CD4-positive, alpha-beta T cell (primary cell): Measurements from ENCODE around the gene LGI2. TPM values are rescaled to one million over a fixed set of nuclear protein-coding genes. Genes with fewer than 3 reads are reported as not detected.

Source experiments
- ATAC-seq: fragments of 200-7000 bp; cut with Tn5 transposase; one replicate; pipeline ENCODE4 v1.10.0; 2022; ENCODE audit warnings: mild to moderate bottlenecking; ENCODE audit not compliant: poor library complexity
- CTCF ChIA-PET: fragments of 350-600 bp; sonication (Branson Sonifier 250); formaldehyde crosslinking; loops from one replicate; lab custom pipeline; 2021; ENCODE audit warnings: antibody characterized with exemption, inconsistent platforms; lab: Charles Lee
- POLR2A ChIA-PET: fragments of 350-600 bp; sonication (Branson Sonifier 250); formaldehyde crosslinking; loops from one replicate; lab custom pipeline; 2021; ENCODE audit warnings: antibody characterized with exemption, inconsistent platforms; lab: Charles Lee
- DNase-seq, 14 experiments: peaks; one replicate each; pipeline ENCODE4 v3.0.0-alpha.2; 2013 to 2020; ENCODE audit warnings: mixed read lengths in 2 of 14
- H3K27ac ChIP-seq, 2 donors: one replicate each; pipeline versions ENCODE4 v1.5.1 to v1.7.0; 2013; ENCODE audit warnings: low read length in 2 of 2, low read depth in 1 of 2, mild to moderate bottlenecking in 1 of 2
- H3K27me3 ChIP-seq, 2 experiments: 1 replicate in 1 of 2; 2 replicates in 1 of 2; pipeline versions ENCODE4 v1.6.1 to v1.7.0; 2013; ENCODE audit warnings: low read length in 2 of 2, control low read depth in 1 of 2, mild to moderate bottlenecking in 1 of 2, moderate library complexity in 1 of 2; ENCODE audit not compliant: insufficient read depth in 2 of 2, control insufficient read depth in 1 of 2
- H3K36me3 ChIP-seq: one replicate; pipeline ENCODE4 v1.6.1; 2013; ENCODE audit warnings: low read length, control low read depth; ENCODE audit not compliant: insufficient read depth
- H3K4me1 ChIP-seq: one replicate; pipeline ENCODE4 v1.6.1; 2013; ENCODE audit warnings: low read length, control low read depth; ENCODE audit not compliant: insufficient read depth
- H3K4me3 ChIP-seq: one replicate; pipeline ENCODE4 v1.5.1; 2013; ENCODE audit warnings: mild to moderate bottlenecking, low read length, moderate library complexity
- H3K9me3 ChIP-seq, 2 experiments: 1 replicate in 1 of 2; 2 replicates in 1 of 2; pipeline versions ENCODE4 v1.6.1 to v1.7.0; 2013; ENCODE audit warnings: low read length in 2 of 2, mild to moderate bottlenecking in 2 of 2, control low read depth in 1 of 2, moderate library complexity in 1 of 2; ENCODE audit not compliant: control insufficient read depth in 1 of 2, insufficient read depth in 1 of 2
- H3K27ac Mint-ChIP-seq: one replicate; pipeline ENCODE4 v1.8.0; 2020; ENCODE audit warnings: mixed read lengths
- H3K27me3 Mint-ChIP-seq: one replicate; pipeline ENCODE4 v1.8.0; 2021; ENCODE audit warnings: mixed read lengths
- H3K36me3 Mint-ChIP-seq: one replicate; pipeline ENCODE4 v1.8.0; 2021; ENCODE audit warnings: low read depth, mixed read lengths
- H3K4me1 Mint-ChIP-seq: one replicate; pipeline ENCODE4 v1.8.0; 2021; ENCODE audit warnings: low read depth, mixed read lengths
- H3K4me3 Mint-ChIP-seq: one replicate; pipeline ENCODE4 v1.8.0; 2020; ENCODE audit warnings: mild to moderate bottlenecking, mixed read lengths
- H3K9me3 Mint-ChIP-seq: one replicate; pipeline ENCODE4 v1.8.0; 2020; ENCODE audit warnings: mixed read lengths
- CTCF ChIP-seq: fragments of 200-600 bp; IDR thresholded peaks from one replicate; pipeline ENCODE4 v1.8.0; 2022; ENCODE audit warnings: antibody characterized with exemption, mild to moderate bottlenecking
- intact Hi-C, 2 experiments: fragments of 100-400 bp; cut with DNase I in 1 of 2; cut with micrococcal nuclease in 1 of 2; formaldehyde crosslinking; loops; one replicate each; pipeline versions ENCODE4 v1.15.1 to v1.9.0; 2023 to 2025; cut with DNase I, micrococcal nuclease
- polyA plus RNA-seq, 2 donors: library from polyadenylated mRNA; unstranded; fragments of 120-200 nt; gene quantifications; one replicate each; pipeline ENCODE4 v1.2.1, GENCODE V29; 2013
- total RNA-seq, 174 experiments: library from RNA in 2 of 174; stranded (reverse) in 2 of 174; gene quantifications; one replicate each; pipeline ENCODE4 v1.2.3 and lab custom pipeline; 2021 to 2026

Gene LGI2
- total RNA-seq, result not detected
- 0.04 TPM for polyA plus RNA-seq (2013, experiment 1 of 2)
- polyA plus RNA-seq (2013, experiment 2 of 2), result 0.05 TPM
- 0 to 0.14 (median 0) reads per million in 172 experiments for total RNA-seq (lab: John Stamatoyannopoulos, UW)

GRCh38 chr4:25030277-25031076 lies at the start of gene LGI2:
Gene LGI2, minus strand, starts transcription at chr4:25030946. Its CDS starts 253 bp downstream, at chr4:25030693.
- intact Hi-C loops, result no loop called here
- Histone ChIP-seq H3K27ac (no peak within 1 kb of the TSS), H3K4me3 (no peak within 1 kb of the TSS), H3K4me1 (peaks cover 8% of the 10 kb centered on the region), H3K36me3 (no peaks in the 10 kb centered on the region), H3K27me3 (peaks cover 45 to 57% of the 10 kb centered on the region in 2 experiments), H3K9me3 (peaks cover 0 to 21% of the 10 kb centered on the region in 2 experiments)
- CTCF ChIA-PET, result no interaction called here
- H3K27me3 Mint-ChIP-seq, result peaks cover 86% of the 10 kb centered on the region
- no peak within 1 kb of the TSS for H3K4me3 Mint-ChIP-seq
- H3K4me1 Mint-ChIP-seq, result peaks cover 5% of the 10 kb centered on the region
- no peaks in the 10 kb centered on the region for H3K36me3 Mint-ChIP-seq
- no peak within 1 kb of the TSS for H3K27ac Mint-ChIP-seq
- no peak for TF ChIP-seq CTCF
- ATAC-seq (no peak), DNase-seq (no peak)
- no peaks in the 10 kb centered on the region for H3K9me3 Mint-ChIP-seq
- POLR2A ChIA-PET, result no interaction called here

GRCh38 chr4:25078523-25078922 lies 47.8 kb upstream of the LGI2 start:
- H3K9me3 Mint-ChIP-seq, result no peaks in the 10 kb centered on the region
- DNase-seq (no peak), ATAC-seq (no peak)
- Histone ChIP-seq H3K4me1 (no peaks in the 10 kb centered on the region), H3K27ac (no peak overlapping the region), H3K36me3 (no peaks in the 10 kb centered on the region), H3K27me3 (peaks cover 3 to 6% of the 10 kb centered on the region in 2 experiments), H3K9me3 (peaks cover 0 to 4% of the 10 kb centered on the region in 2 experiments), H3K4me3 (no peak overlapping the region)
- ChIA-PET POLR2A (no interaction called here), CTCF (no interaction called here)
- intact Hi-C loops, result no loop called here
- no peak overlapping the region for H3K4me3 Mint-ChIP-seq
- no peaks in the 10 kb centered on the region for H3K36me3 Mint-ChIP-seq
- no peak overlapping the region for H3K27ac Mint-ChIP-seq
- peaks cover 12% of the 10 kb centered on the region for H3K27me3 Mint-ChIP-seq
- no peaks in the 10 kb centered on the region for H3K4me1 Mint-ChIP-seq
- no peak for TF ChIP-seq CTCF

GRCh38 chr4:25076625-25077398 lies 46.1 kb upstream of the LGI2 start:
- intact Hi-C loops, result no loop called here
- POLR2A ChIA-PET, result no interaction called here
- Mint-ChIP-seq H3K27ac (no peak overlapping the region), H3K36me3 (no peaks in the 10 kb centered on the region), H3K27me3 (peaks cover 12% of the 10 kb centered on the region), H3K4me3 (no peak overlapping the region), H3K9me3 (no peaks in the 10 kb centered on the region), H3K4me1 (no peaks in the 10 kb centered on the region)
- Histone ChIP-seq H3K27me3 (peaks cover 3 to 6% of the 10 kb centered on the region in 2 experiments), H3K36me3 (no peaks in the 10 kb centered on the region), H3K4me3 (no peak overlapping the region), H3K9me3 (peaks cover 0 to 4% of the 10 kb centered on the region in 2 experiments), H3K27ac (no peak overlapping the region), H3K4me1 (no peaks in the 10 kb centered on the region)
- no peak for TF ChIP-seq CTCF
- CTCF ChIA-PET, result no interaction called here
- DNase-seq (no peak), ATAC-seq (no peak)
